B cell (primary cell): ENCODE measurements around the gene ABCA1.

ENCODE experiments used
- EZH2 ChIP-seq: IDR thresholded peaks from 2 replicates; pipeline ENCODE4 v1.6.1; 2012; ENCODE audit warnings: borderline replicate concordance, low read depth, mild to moderate bottlenecking, moderate library complexity, low read length; ENCODE audit not compliant: insufficient read depth, poor library complexity, severe bottlenecking
- TF ChIP-seq, protein P1 (sequence below): fragments of 200-600 bp; IDR thresholded peaks from one replicate; pipeline ENCODE4 v1.8.0; 2022; ENCODE audit warnings: antibody characterized with exemption, mild to moderate bottlenecking

DNA sequence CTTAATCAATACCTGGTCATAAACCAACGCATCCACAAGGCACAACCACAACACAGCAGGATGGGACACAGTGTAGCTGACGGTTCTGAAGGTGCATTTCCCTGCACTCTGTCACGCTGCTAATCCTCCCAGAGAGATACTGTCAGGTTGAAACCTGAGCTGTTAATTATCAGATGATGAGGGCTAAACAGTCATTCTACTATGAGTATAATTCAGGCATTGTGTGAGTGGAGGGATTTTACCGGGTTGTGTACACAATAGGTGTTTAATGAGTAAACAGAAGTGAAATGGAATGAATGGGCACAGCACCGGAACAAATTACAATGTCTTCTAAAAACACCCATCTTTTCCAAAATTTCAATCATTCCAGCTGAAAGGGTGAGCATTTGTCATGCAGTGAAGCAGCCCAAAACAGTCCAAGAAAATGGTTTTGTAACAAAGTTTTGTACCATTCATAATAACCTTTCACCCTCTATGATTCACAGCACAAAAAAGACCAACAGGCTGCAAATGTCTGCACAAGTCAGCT, 71.5 kb downstream of the ABCA1 start:
- no peak for TF ChIP-seq EZH2
- TF ChIP-seq, protein P1, sequence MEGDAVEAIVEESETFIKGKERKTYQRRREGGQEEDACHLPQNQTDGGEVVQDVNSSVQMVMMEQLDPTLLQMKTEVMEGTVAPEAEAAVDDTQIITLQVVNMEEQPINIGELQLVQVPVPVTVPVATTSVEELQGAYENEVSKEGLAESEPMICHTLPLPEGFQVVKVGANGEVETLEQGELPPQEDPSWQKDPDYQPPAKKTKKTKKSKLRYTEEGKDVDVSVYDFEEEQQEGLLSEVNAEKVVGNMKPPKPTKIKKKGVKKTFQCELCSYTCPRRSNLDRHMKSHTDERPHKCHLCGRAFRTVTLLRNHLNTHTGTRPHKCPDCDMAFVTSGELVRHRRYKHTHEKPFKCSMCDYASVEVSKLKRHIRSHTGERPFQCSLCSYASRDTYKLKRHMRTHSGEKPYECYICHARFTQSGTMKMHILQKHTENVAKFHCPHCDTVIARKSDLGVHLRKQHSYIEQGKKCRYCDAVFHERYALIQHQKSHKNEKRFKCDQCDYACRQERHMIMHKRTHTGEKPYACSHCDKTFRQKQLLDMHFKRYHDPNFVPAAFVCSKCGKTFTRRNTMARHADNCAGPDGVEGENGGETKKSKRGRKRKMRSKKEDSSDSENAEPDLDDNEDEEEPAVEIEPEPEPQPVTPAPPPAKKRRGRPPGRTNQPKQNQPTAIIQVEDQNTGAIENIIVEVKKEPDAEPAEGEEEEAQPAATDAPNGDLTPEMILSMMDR: no peak
